Mucosa of stomach (tissue), 1 donor: ENCODE data around the gene PMEPA1.

ENCODE experiments used
- H3K27me3 ChIP-seq: one replicate; pipeline ENCODE4 v1.7.0; 2013; ENCODE audit warnings: mild to moderate bottlenecking, low read length; ENCODE audit not compliant: control insufficient read depth, insufficient read depth
- H3K36me3 ChIP-seq: one replicate; pipeline ENCODE4 v1.7.0; 2013; ENCODE audit warnings: low read length; ENCODE audit not compliant: control insufficient read depth, insufficient read depth
- H3K4me1 ChIP-seq: one replicate; pipeline ENCODE4 v1.7.0; 2013; ENCODE audit warnings: mild to moderate bottlenecking, low read length; ENCODE audit not compliant: control insufficient read depth, insufficient read depth
- H3K4me3 ChIP-seq: one replicate; pipeline ENCODE4 v1.7.0; 2013; ENCODE audit warnings: low read length
- H3K9ac ChIP-seq: one replicate; pipeline ENCODE4 v1.7.0; 2013; ENCODE audit warnings: mild to moderate bottlenecking, low read length, moderate library complexity
- H3K9me3 ChIP-seq: one replicate; pipeline ENCODE4 v1.7.0; 2013; ENCODE audit warnings: mild to moderate bottlenecking, low read length, moderate library complexity; ENCODE audit not compliant: control insufficient read depth
- donor health status: Pancreatic carcinoma.

Gene PMEPA1

GRCh38 chr20:57707320-57707719 is 2.5 kb downstream of the PMEPA1 start:
- Histone ChIP-seq H3K4me1 (peaks cover 18% of the 10 kb centered on the region), H3K27me3 (peaks cover 27% of the 10 kb centered on the region), H3K9ac (no peak overlapping the region), H3K4me3 (no peak overlapping the region), H3K36me3 (no peaks in the 10 kb centered on the region), H3K9me3 (no peaks in the 10 kb centered on the region)

- H3K9ac ChIP-seq, result no peak overlapping the region
- H3K4me3 ChIP-seq, result no peak overlapping the region
- H3K27me3 ChIP-seq, result peaks cover 15% of the 10 kb centered on the region
- H3K36me3 ChIP-seq, result no peaks in the 10 kb centered on the region
- peaks cover 10% of the 10 kb centered on the region for H3K4me1 ChIP-seq
- no peaks in the 10 kb centered on the region for H3K9me3 ChIP-seq
Measured at GRCh38 chr20:57705127-57705899, 4.5 kb downstream of the PMEPA1 start.

GRCh38 chr20:57704245-57704644 is 5.6 kb downstream of the PMEPA1 start:
- no peaks in the 10 kb centered on the region for H3K36me3 ChIP-seq
- H3K4me3 ChIP-seq, result no peak overlapping the region
- peaks cover 12% of the 10 kb centered on the region for H3K27me3 ChIP-seq
- H3K4me1 ChIP-seq, result peaks cover 6% of the 10 kb centered on the region
- no peaks in the 10 kb centered on the region for H3K9me3 ChIP-seq
- no peak overlapping the region for H3K9ac ChIP-seq

GRCh38 chr20:57703013-57703412 is 6.8 kb downstream of the PMEPA1 start:
- Histone ChIP-seq H3K4me1 (peaks cover 6% of the 10 kb centered on the region), H3K4me3 (no peak overlapping the region), H3K27me3 (peaks cover 2% of the 10 kb centered on the region), H3K36me3 (no peaks in the 10 kb centered on the region), H3K9ac (no peak overlapping the region), H3K9me3 (no peaks in the 10 kb centered on the region)

- H3K36me3 ChIP-seq, result no peaks in the 10 kb centered on the region
- no peak overlapping the region for H3K9ac ChIP-seq
- H3K4me3 ChIP-seq, result no peak overlapping the region
- no peaks in the 10 kb centered on the region for H3K27me3 ChIP-seq
- H3K4me1 ChIP-seq, result peaks cover 6% of the 10 kb centered on the region
- H3K9me3 ChIP-seq, result no peaks in the 10 kb centered on the region
Measured at GRCh38 chr20:57702521-57702920, 7.3 kb downstream of the PMEPA1 start.

GRCh38 chr20:57702091-57702490 is 7.7 kb downstream of the PMEPA1 start:
- Histone ChIP-seq H3K9me3 (no peaks in the 10 kb centered on the region), H3K36me3 (no peaks in the 10 kb centered on the region), H3K4me3 (no peak overlapping the region), H3K27me3 (no peaks in the 10 kb centered on the region), H3K4me1 (peaks cover 6% of the 10 kb centered on the region), H3K9ac (no peak overlapping the region)

GRCh38 chr20:57701651-57702050 is 8.2 kb downstream of the PMEPA1 start:
- Histone ChIP-seq H3K4me1 (peaks cover 6% of the 10 kb centered on the region), H3K9ac (no peak overlapping the region), H3K4me3 (no peak overlapping the region), H3K9me3 (no peaks in the 10 kb centered on the region), H3K36me3 (no peaks in the 10 kb centered on the region), H3K27me3 (no peaks in the 10 kb centered on the region)

GRCh38 chr20:57701090-57701489 is 8.7 kb downstream of the PMEPA1 start:
- H3K4me1 ChIP-seq, result peaks cover 9% of the 10 kb centered on the region
- H3K9ac ChIP-seq, result no peak overlapping the region
- no peaks in the 10 kb centered on the region for H3K27me3 ChIP-seq
- H3K4me3 ChIP-seq, result no peak overlapping the region
- H3K36me3 ChIP-seq, result no peaks in the 10 kb centered on the region
- no peaks in the 10 kb centered on the region for H3K9me3 ChIP-seq

- no peak overlapping the region for H3K9ac ChIP-seq
- no peaks in the 10 kb centered on the region for H3K36me3 ChIP-seq
- no peaks in the 10 kb centered on the region for H3K9me3 ChIP-seq
- H3K27me3 ChIP-seq, result no peaks in the 10 kb centered on the region
- no peak overlapping the region for H3K4me3 ChIP-seq
- H3K4me1 ChIP-seq, result peaks cover 26% of the 10 kb centered on the region
Measured at GRCh38 chr20:57699395-57699794, 10.4 kb downstream of the PMEPA1 start.

- Histone ChIP-seq H3K9me3 (no peaks in the 10 kb centered on the region), H3K4me1 (peaks cover 28% of the 10 kb centered on the region), H3K36me3 (no peaks in the 10 kb centered on the region), H3K27me3 (no peaks in the 10 kb centered on the region), H3K4me3 (no peak overlapping the region), H3K9ac (no peak overlapping the region)
Measured at GRCh38 chr20:57698867-57699275, 10.9 kb downstream of the PMEPA1 start.

- H3K27me3 ChIP-seq, result no peaks in the 10 kb centered on the region
- no peak overlapping the region for H3K9ac ChIP-seq
- no peak overlapping the region for H3K4me3 ChIP-seq
- H3K36me3 ChIP-seq, result no peaks in the 10 kb centered on the region
- H3K4me1 ChIP-seq, result peaks cover 28% of the 10 kb centered on the region
- H3K9me3 ChIP-seq, result no peaks in the 10 kb centered on the region
Measured at GRCh38 chr20:57698116-57698866, 11.5 kb downstream of the PMEPA1 start.

GRCh38 chr20:57697543-57697942 is 12.3 kb downstream of the PMEPA1 start:
- no peak overlapping the region for H3K9ac ChIP-seq

More at GRCh38 chr20:57697543-57697942, 12.3 kb downstream of the PMEPA1 start:
- H3K27me3 ChIP-seq, result no peaks in the 10 kb centered on the region
- peaks cover 28% of the 10 kb centered on the region for H3K4me1 ChIP-seq
- no peak overlapping the region for H3K4me3 ChIP-seq
- no peaks in the 10 kb centered on the region for H3K36me3 ChIP-seq
- H3K9me3 ChIP-seq, result no peaks in the 10 kb centered on the region
